HFFc6 (cell line): ENCODE results near the gene METTL25B. TPM values are rescaled to one million over a fixed set of nuclear protein-coding genes. Genes with fewer than 3 reads are reported as not detected.
A peak's percentile ranks its signal among the peaks of the same experiment; 100 is the strongest.

Experiments
- DNase-seq: peaks from one replicate; pipeline ENCODE4 v3.0.0-alpha.2; 2018
- H3K27ac Mint-ChIP-seq: 2 replicates; pipeline ENCODE4 v1.8.0; 2020; ENCODE audit warnings: mild to moderate bottlenecking, mixed read lengths
- H3K27me3 Mint-ChIP-seq: 2 replicates; pipeline ENCODE4 v1.8.0; 2021; ENCODE audit warnings: mild to moderate bottlenecking, moderate library complexity, mixed read lengths; ENCODE audit not compliant: insufficient read depth
- H3K36me3 Mint-ChIP-seq: 2 replicates; pipeline ENCODE4 v1.8.0; 2021; ENCODE audit warnings: low read depth, mixed read lengths
- H3K4me1 Mint-ChIP-seq: 2 replicates; pipeline ENCODE4 v1.8.0; 2020; ENCODE audit warnings: low read depth, mixed read lengths
- H3K4me3 Mint-ChIP-seq: 2 replicates; pipeline ENCODE4 v1.8.0; 2020; ENCODE audit warnings: mild to moderate bottlenecking, moderate library complexity, mixed read lengths
- H3K9me3 Mint-ChIP-seq: 2 replicates; pipeline ENCODE4 v1.8.0; 2020; ENCODE audit warnings: mild to moderate bottlenecking, mixed read lengths
- total RNA-seq, 6 experiments: library from RNA; stranded (reverse); fragmentation: NEBNext Ultra II Directional; extraction: Animal tissue kit (Norgen Biotek cat#: 25700); gene quantifications; 2 replicates in 1 of 6; 3 replicates in 5 of 6; pipeline ENCODE4 v1.2.3, GENCODE V29; 2021
- TF ChIP-seq, protein P1 (sequence below): fragments of 200-600 bp; sonication (generic); IDR thresholded peaks from 2 replicates; pipeline ENCODE4 v1.5.0; 2021; ENCODE audit warnings: antibody characterized with exemption, mild to moderate bottlenecking

METTL25B gene
- total RNA-seq, 6 experiments from 2014 or later: 11.2 to 16.0 (median 13.9) TPM

GRCh38 chr1:156707417-156708217 lies 20.7 kb upstream of the METTL25B start:
- Mint-ChIP-seq H3K9me3 (no peaks in the 10 kb centered on the region), H3K36me3 (no peaks in the 10 kb centered on the region), H3K27ac (peak overlapping the region; percentile 81), H3K27me3 (peaks cover 4% of the 10 kb centered on the region), H3K4me3 (peak overlapping the region; percentile 54; the same call in 1 of the 2 replicates), H3K4me1 (peaks cover 95% of the 10 kb centered on the region)
- no peak for DNase-seq
- TF ChIP-seq, protein P1, sequence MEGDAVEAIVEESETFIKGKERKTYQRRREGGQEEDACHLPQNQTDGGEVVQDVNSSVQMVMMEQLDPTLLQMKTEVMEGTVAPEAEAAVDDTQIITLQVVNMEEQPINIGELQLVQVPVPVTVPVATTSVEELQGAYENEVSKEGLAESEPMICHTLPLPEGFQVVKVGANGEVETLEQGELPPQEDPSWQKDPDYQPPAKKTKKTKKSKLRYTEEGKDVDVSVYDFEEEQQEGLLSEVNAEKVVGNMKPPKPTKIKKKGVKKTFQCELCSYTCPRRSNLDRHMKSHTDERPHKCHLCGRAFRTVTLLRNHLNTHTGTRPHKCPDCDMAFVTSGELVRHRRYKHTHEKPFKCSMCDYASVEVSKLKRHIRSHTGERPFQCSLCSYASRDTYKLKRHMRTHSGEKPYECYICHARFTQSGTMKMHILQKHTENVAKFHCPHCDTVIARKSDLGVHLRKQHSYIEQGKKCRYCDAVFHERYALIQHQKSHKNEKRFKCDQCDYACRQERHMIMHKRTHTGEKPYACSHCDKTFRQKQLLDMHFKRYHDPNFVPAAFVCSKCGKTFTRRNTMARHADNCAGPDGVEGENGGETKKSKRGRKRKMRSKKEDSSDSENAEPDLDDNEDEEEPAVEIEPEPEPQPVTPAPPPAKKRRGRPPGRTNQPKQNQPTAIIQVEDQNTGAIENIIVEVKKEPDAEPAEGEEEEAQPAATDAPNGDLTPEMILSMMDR: no peak

DNA sequence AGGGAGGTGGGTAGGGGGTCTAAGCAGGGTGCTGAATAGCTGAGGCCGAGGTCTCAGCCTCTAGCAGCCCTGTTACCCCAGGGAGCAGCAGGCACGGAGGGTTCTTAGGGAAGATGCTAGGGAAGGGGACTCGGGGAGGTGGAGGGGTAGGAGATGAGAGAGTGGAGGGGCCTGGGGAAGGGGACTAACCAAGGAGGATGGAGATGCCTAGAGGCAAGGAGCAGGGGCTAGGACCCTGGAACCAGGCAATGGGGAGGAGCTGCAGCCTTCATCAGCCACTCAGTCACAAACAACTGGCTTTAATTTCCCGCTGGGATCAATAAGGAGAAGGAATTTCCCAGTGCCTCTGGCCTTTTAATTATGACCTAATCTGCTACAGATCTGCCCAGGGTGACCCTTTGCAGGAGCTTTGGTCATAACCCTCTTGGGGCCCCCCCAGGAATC lies 20.0 kb upstream of the METTL25B start:
- Mint-ChIP-seq H3K4me3 (peak overlapping the region; percentile 54), H3K27ac (peak overlapping the region; percentile 81), H3K4me1 (peaks cover 99% of the 10 kb centered on the region), H3K27me3 (peaks cover 4% of the 10 kb centered on the region), H3K9me3 (no peaks in the 10 kb centered on the region), H3K36me3 (no peaks in the 10 kb centered on the region)
- TF ChIP-seq, protein P1: no peak
- DNase-seq: no peak

GRCh38 chr1:156709031-156709430 lies 19.2 kb upstream of the METTL25B start:
- Mint-ChIP-seq H3K4me1 (peaks cover 94% of the 10 kb centered on the region), H3K4me3 (no peak overlapping the region), H3K9me3 (no peaks in the 10 kb centered on the region), H3K36me3 (no peaks in the 10 kb centered on the region), H3K27me3 (peaks cover 1% of the 10 kb centered on the region), H3K27ac (peak overlapping the region; percentile 81)
- TF ChIP-seq, protein P1: no peak
- no peak for DNase-seq

DNA sequence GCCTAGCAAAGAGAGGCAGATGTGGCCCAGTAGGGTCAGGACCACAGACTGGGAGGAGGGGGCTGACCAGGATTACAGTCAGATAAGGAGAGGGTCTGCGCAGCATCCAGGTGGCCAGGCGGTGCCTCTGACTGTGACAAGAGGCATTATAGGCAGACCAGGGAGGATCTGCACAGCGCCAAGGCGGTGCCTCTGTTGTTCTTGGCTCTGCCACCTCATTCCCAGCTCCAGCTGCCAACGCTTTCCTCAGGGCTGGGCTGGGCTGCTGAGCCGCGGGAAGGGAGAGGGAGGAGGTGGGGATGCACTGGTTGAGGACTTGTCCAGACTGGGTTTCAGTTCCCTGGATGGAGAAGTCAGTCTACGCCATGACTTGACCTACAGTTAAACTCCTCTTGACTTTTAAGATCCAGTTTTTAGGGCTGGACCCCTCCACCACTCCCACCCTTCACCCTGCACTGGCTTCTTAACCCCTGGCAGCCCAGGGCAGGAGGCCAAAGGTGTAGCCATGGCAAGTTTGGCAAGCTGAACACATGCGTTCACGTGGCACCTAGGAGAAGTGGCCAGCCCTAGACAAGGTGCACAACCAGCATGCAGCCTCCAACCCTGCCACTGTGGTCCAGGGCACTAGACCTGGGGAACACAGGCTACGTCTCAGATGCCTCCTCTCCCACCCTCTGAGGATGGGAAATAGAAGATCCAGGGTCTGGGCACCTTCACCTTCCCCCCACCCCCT lies 18.3 kb upstream of the METTL25B start:
- H3K4me1 Mint-ChIP-seq: peaks cover 91% of the 10 kb centered on the region
- H3K9me3 Mint-ChIP-seq: no peaks in the 10 kb centered on the region
- peak; percentile 66 for DNase-seq
- H3K27ac Mint-ChIP-seq: peak overlapping the region; percentile 60
- H3K36me3 Mint-ChIP-seq: peaks cover 4% of the 10 kb centered on the region; the same call in 1 of the 2 replicates
- TF ChIP-seq, protein P1: no peak
- H3K4me3 Mint-ChIP-seq: peak overlapping the region; percentile 34; the same call in 1 of the 2 replicates
- peaks cover 1% of the 10 kb centered on the region for H3K27me3 Mint-ChIP-seq

- peaks cover 82% of the 10 kb centered on the region for H3K4me1 Mint-ChIP-seq
- TF ChIP-seq, protein P1: no peak
- H3K27me3 Mint-ChIP-seq: peaks cover 1% of the 10 kb centered on the region
- peaks cover 5% of the 10 kb centered on the region; the same call in 1 of the 2 replicates for H3K36me3 Mint-ChIP-seq
- no peak for DNase-seq
- H3K27ac Mint-ChIP-seq: peak overlapping the region; percentile 19; the same call in 1 of the 2 replicates
- H3K4me3 Mint-ChIP-seq: no peak overlapping the region
- H3K9me3 Mint-ChIP-seq: no peaks in the 10 kb centered on the region
Observed at GRCh38 chr1:156711011-156711817, 17.1 kb upstream of the METTL25B start.
